GM23338 (cell line): ENCODE results near the gene RAB34.

Source experiments
- CTCF ChIP-seq, 2 experiments: fragments of 200-600 bp in 1 of 2; sonication (generic) in 1 of 2; conservative IDR thresholded peaks; 2 replicates each; pipeline versions ENCODE4 v1.5.1 to v1.6.1; 2016 to 2017; ENCODE audit warnings: antibody characterized with exemption in 2 of 2, low read depth in 2 of 2, mild to moderate bottlenecking in 2 of 2, moderate library complexity in 1 of 2
- EZH2 ChIP-seq: fragments of 200-600 bp; sonication (generic); IDR thresholded peaks from one replicate; pipeline ENCODE4 v1.8.0; 2017; ENCODE audit warnings: antibody characterized with exemption, mild to moderate bottlenecking, low read depth; ENCODE audit not compliant: unreplicated experiment
- EZH2phosphoT487 ChIP-seq: fragments of 200-600 bp; sonication (generic); IDR thresholded peaks from one replicate; pipeline ENCODE4 v1.8.1; 2018; ENCODE audit warnings: antibody characterized with exemption; ENCODE audit not compliant: unreplicated experiment
- REST ChIP-seq: IDR thresholded peaks from one replicate; pipeline ENCODE4 v1.6.1; 2018; ENCODE audit warnings: antibody characterized with exemption; ENCODE audit not compliant: unreplicated experiment

GRCh38 chr17:28720247-28720996 is 2.8 kb upstream of the RAB34 start:
- TF ChIP-seq CTCF (conservative IDR thresholded peaks at IDR 0.05; ENCODE audit: low read depth in 2 of 2) (0 out of 4 replicates have a peak, but pooled peaks of 1 of the 2 experiments have one; percentile 35), REST (no peak), EZH2phosphoT487 (no peak), EZH2 (no peak)
